A549 (cell line): Measurements from ENCODE around the gene PMM2. TPM values are rescaled to one million over a fixed set of nuclear protein-coding genes. Genes with fewer than 3 reads are reported as not detected.

ENCODE experiments used
- ATAC-seq, 2 experiments: fragments of 200-7000 bp in 1 of 2; fragments of >200 bp in 1 of 2; cut with Nextera tagmentation in 1 of 2; cut with Tn5 transposase in 1 of 2; 3 replicates each; pipeline versions ENCODE4 v1.8.0 to v1.9.1; 2018 to 2020; ENCODE audit warnings: mild to moderate bottlenecking in 1 of 2, moderate library complexity in 1 of 2
- CTCF ChIA-PET: fragments of 300-600 bp; sonication (Branson Sonifier 250); formaldehyde crosslinking; extraction: SDS; loops from one replicate; lab custom pipeline; 2021; ENCODE audit warnings: antibody characterized with exemption, inconsistent platforms; lab: Yijun Ruan, JAX
- POLR2A ChIA-PET: fragments of 350-600 bp; formaldehyde crosslinking; extraction: SDS; loops from one replicate; lab custom pipeline; 2021; ENCODE audit warnings: antibody characterized with exemption, inconsistent platforms; lab: Yijun Ruan, JAX
- DNase-seq, 2 experiments: peaks; one replicate each; pipeline versions ENCODE4 v3.0.0 to v3.0.0-alpha.2; 2011 to 2016; ENCODE audit warnings: low read depth in 1 of 2, low spot score in 1 of 2
- FAIRE-seq: peaks from 2 replicates; lab custom pipeline; 2011; peaks lifted over from hg19 to GRCh38; lab: Jason Lieb, UNC
- H3K27ac ChIP-seq, 2 experiments: fragments of >200 bp; sonication (Bioruptor Twin); formaldehyde crosslinking; 3 replicates each; pipeline ENCODE4 v1.5.1; 2016 to 2017
- H3K4me1 ChIP-seq: fragments of >200 bp; sonication (Bioruptor Twin); formaldehyde crosslinking; 3 replicates; pipeline ENCODE4 v1.6.1; 2016
- H3K4me2 ChIP-seq: fragments of >200 bp; sonication (Bioruptor Twin); formaldehyde crosslinking; 3 replicates; pipeline ENCODE4 v1.6.1; 2016
- H3K4me3 ChIP-seq: fragments of >200 bp; sonication (Bioruptor Twin); formaldehyde crosslinking; 3 replicates; pipeline ENCODE4 v1.5.1; 2016
- H3K9me3 ChIP-seq: fragments of >200 bp; sonication (Bioruptor Twin); formaldehyde crosslinking; 3 replicates; pipeline ENCODE4 v1.6.1; 2016
- BHLHE40 ChIP-seq: IDR thresholded peaks from 2 replicates; pipeline ENCODE4 v1.6.1; 2012; ENCODE audit warnings: low read depth, low read length, inconsistent platforms
- CBX2 ChIP-seq: fragments of 200-600 bp; sonication (generic); IDR thresholded peaks from 2 replicates; pipeline ENCODE4 v1.6.1; 2016; ENCODE audit warnings: low read depth, mild to moderate bottlenecking, borderline replicate concordance
- CEBPB ChIP-seq, 2 experiments: fragments of >200 bp in 1 of 2; sonication (Bioruptor Twin) in 1 of 2; formaldehyde crosslinking in 1 of 2; IDR thresholded peaks; 2 replicates each; pipeline ENCODE4 v1.6.1; 2012 to 2016
- CHD2 ChIP-seq: fragments of 150-350 bp; IDR thresholded peaks from 2 replicates; pipeline ENCODE4 v1.6.1; 2014; ENCODE audit warnings: low read length; ENCODE audit not compliant: partially characterized antibody
- ESRRA ChIP-seq: fragments of 150-350 bp; IDR thresholded peaks from 2 replicates; pipeline ENCODE4 v1.6.1; 2014; ENCODE audit warnings: mild to moderate bottlenecking, low read length, borderline replicate concordance
- FOSL2 ChIP-seq, 2 experiments: fragments of 450-650 bp in 1 of 2; fragments of >200 bp in 1 of 2; sonication (Bioruptor Twin) in 1 of 2; formaldehyde crosslinking; IDR thresholded peaks; 2 replicates each; pipeline versions ENCODE4 v1.5.0 to v1.6.1; 2016 to 2020; ENCODE audit warnings: mild to moderate bottlenecking in 1 of 2, moderate library complexity in 1 of 2
- FOXS1 ChIP-seq: fragments of 250-450 bp; sonication (Bioruptor Pico); IDR thresholded peaks from 2 replicates; pipeline ENCODE4 v1.5.0; 2020; ENCODE audit warnings: mild to moderate bottlenecking, moderate library complexity
- GATA3 ChIP-seq: IDR thresholded peaks from 2 replicates; pipeline ENCODE4 v1.6.1; 2012; ENCODE audit warnings: borderline replicate concordance
- HDAC2 ChIP-seq: fragments of 200-600 bp; sonication (generic); IDR thresholded peaks from 2 replicates; pipeline ENCODE4 v1.6.1; 2016
- HEYL ChIP-seq: fragments of 250-450 bp; sonication (Bioruptor Pico); IDR thresholded peaks from 2 replicates; pipeline ENCODE4 v1.8.0; 2021; ENCODE audit warnings: mild to moderate bottlenecking, moderate library complexity
- HOXB13 ChIP-seq: fragments of 250-450 bp; sonication (Bioruptor Pico); IDR thresholded peaks from 2 replicates; pipeline ENCODE4 v1.5.0; 2020; ENCODE audit warnings: low read depth, mild to moderate bottlenecking, moderate library complexity
- HOXB5 ChIP-seq: fragments of 250-450 bp; sonication (Bioruptor Pico); IDR thresholded peaks from 2 replicates; pipeline ENCODE4 v1.5.0; 2020; ENCODE audit warnings: mild to moderate bottlenecking, moderate library complexity
- JUN ChIP-seq, 2 experiments: fragments of >200 bp; sonication (Bioruptor Twin); formaldehyde crosslinking; IDR thresholded peaks; 2 replicates in 1 of 2; 3 replicates in 1 of 2; pipeline ENCODE4 v1.6.1; 2016 to 2017
- KDM1A ChIP-seq: fragments of 200-600 bp; sonication (generic); IDR thresholded peaks from 2 replicates; pipeline ENCODE4 v1.6.1; 2016; ENCODE audit warnings: low read depth, mild to moderate bottlenecking
- PHF8 ChIP-seq: fragments of 200-600 bp; sonication (generic); IDR thresholded peaks from 2 replicates; pipeline ENCODE4 v1.6.1; 2016; ENCODE audit warnings: low read depth, mild to moderate bottlenecking, antibody characterized with exemption, moderate library complexity, borderline replicate concordance
- POLR2AphosphoS2 ChIP-seq: conservative IDR thresholded peaks from 2 replicates; pipeline ENCODE4 v1.6.1; 2012; ENCODE audit warnings: low read length, improper control_type of control experiment, inconsistent platforms
- RAD21 ChIP-seq, 2 experiments: fragments of >200 bp in 1 of 2; sonication (Bioruptor Twin) in 1 of 2; formaldehyde crosslinking in 1 of 2; IDR thresholded peaks in 1 of 2; conservative IDR thresholded peaks in 1 of 2; 2 replicates in 1 of 2; 3 replicates in 1 of 2; pipeline ENCODE4 v1.6.1; 2012 to 2018; ENCODE audit warnings: inconsistent platforms in 1 of 2
- SMC3 ChIP-seq: fragments of >200 bp; sonication (Bioruptor Twin); formaldehyde crosslinking; IDR thresholded peaks from 3 replicates; pipeline ENCODE4 v1.6.1; 2018; ENCODE audit warnings: inconsistent platforms
- SREBF2 ChIP-seq: fragments of 450-650 bp; IDR thresholded peaks from 2 replicates; pipeline ENCODE4 v1.6.1; 2014; ENCODE audit warnings: mild to moderate bottlenecking, moderate library complexity
- TP53 ChIP-seq: fragments of 250-450 bp; sonication (Bioruptor Pico); IDR thresholded peaks from 2 replicates; pipeline ENCODE4 v1.5.0; 2021; ENCODE audit warnings: mild to moderate bottlenecking, moderate library complexity
- ZC3H11A ChIP-seq: fragments of 450-650 bp; IDR thresholded peaks from 2 replicates; pipeline ENCODE4 v1.6.1; 2014; ENCODE audit warnings: antibody characterized with exemption, mild to moderate bottlenecking
- ZFP36 ChIP-seq: fragments of 450-650 bp; IDR thresholded peaks from 2 replicates; pipeline ENCODE4 v1.6.1; 2014; ENCODE audit warnings: borderline replicate concordance; ENCODE audit not compliant: partially characterized antibody
- ZNF302 ChIP-seq: fragments of 250-450 bp; sonication (Bioruptor Pico); IDR thresholded peaks from 2 replicates; pipeline ENCODE4 v1.9.0; 2021; ENCODE audit warnings: inconsistent platforms, mild to moderate bottlenecking, moderate library complexity
- WGBS: methylation state at CpG from one replicate; pipeline ENCODE4 v1.1.6; 2017; ENCODE audit errors: missing lambda C conversion rate; 5-methylcytosine and 5-hydroxymethylcytosine counted together
- polyA plus RNA-seq, 4 experiments: library from polyadenylated mRNA; depleted of rRNA in 3 of 4; stranded (reverse); fragments of >200 nt; fragmentation: RNase III in 1 of 4; extraction: RNeasy Plus Mini Kit Qiagen cat#74134 plus additional on column Dnase treatment in 1 of 4; gene quantifications; 2 replicates in 3 of 4; 3 replicates in 1 of 4; pipeline ENCODE4 v1.2.3, GENCODE V29; 2011 to 2017
- TF ChIP-seq, protein P1 (sequence below): IDR thresholded peaks from 2 replicates; pipeline ENCODE4 v1.6.1; 2012
- TF ChIP-seq, protein P2 (sequence below): fragments of 150-350 bp; IDR thresholded peaks from 2 replicates; pipeline ENCODE4 v1.6.1; 2014; ENCODE audit warnings: low read depth, mild to moderate bottlenecking, low read length
- TF ChIP-seq, protein P3 (sequence below): IDR thresholded peaks from 2 replicates; pipeline ENCODE4 v1.6.1; 2012; ENCODE audit warnings: low read depth, borderline replicate concordance
- TF ChIP-seq, protein P4 (sequence below): fragments of >200 bp; sonication (Bioruptor Twin); formaldehyde crosslinking; IDR thresholded peaks from 2 replicates; pipeline ENCODE4 v1.6.1; 2016

Gene PMM2
- polyA plus RNA-seq, 2 of the 4 experiments (the other 2 are of a cell fraction), result 56.6 to 72.4 TPM

DNA sequence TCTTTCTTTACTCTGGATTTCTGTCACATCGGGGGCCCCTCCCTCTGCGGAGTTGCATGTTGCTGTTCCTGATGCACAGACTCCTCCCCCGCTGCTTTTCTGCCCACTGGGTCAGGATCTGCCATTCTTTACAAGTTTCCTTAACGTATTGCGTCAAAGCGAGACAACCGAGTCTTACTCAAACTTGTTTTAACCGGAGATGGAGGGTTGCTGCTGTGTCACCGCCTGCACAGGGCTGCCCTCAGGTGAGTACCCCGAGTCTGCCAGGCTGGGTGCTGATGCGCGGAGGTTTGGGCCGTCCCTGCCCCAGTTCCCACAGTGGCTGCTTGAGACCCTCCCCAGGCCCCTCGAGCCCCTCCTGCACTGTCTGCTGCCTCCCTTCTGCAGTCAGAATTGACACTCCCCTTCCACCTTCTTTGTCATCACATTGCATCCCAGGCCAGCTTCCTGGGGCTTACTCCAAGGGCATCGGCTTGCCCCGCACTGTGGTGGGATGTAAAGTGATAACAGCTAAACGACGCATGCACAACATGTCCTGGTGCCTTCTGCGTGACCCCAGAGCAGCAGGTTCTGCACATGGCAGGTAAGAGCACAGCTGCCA lies 51.9 kb downstream of the PMM2 start:
- no peak overlapping the region for H3K4me3 ChIP-seq
- no peak for DNase-seq
- ChIA-PET POLR2A (interaction anchor here (1.0 to 1.4 kb wide), 3 partner anchors 14 to 20 kb away, joined by 3 read pairs; partner anchors contain the start of gene CARHSP1), CTCF (interaction anchor here (1.2 to 3.1 kb wide), 4 partner anchors 12 to 283 kb away, joined by 3 to 10 read pairs (median 7); no protein-coding TSS in a partner anchor)
- TF ChIP-seq SMC3 (no peak), ZNF302 (CRISPR knock-in tag) (no peak), HDAC2 (no peak), PHF8 (no peak), CHD2 (no peak), ZFP36 (no peak), GATA3 (no peak), ZC3H11A (no peak), TP53 (no peak), ESRRA (no peak), RAD21 (conservative IDR thresholded peaks at IDR 0.05 in 1 of 2, IDR thresholded peaks at IDR 0.05 in 1 of 2) (no peak), HOXB13 (CRISPR knock-in tag) (no peak), HOXB5 (CRISPR knock-in tag) (no peak), BHLHE40 (no peak), KDM1A (no peak)
- TF ChIP-seq, protein P1, sequence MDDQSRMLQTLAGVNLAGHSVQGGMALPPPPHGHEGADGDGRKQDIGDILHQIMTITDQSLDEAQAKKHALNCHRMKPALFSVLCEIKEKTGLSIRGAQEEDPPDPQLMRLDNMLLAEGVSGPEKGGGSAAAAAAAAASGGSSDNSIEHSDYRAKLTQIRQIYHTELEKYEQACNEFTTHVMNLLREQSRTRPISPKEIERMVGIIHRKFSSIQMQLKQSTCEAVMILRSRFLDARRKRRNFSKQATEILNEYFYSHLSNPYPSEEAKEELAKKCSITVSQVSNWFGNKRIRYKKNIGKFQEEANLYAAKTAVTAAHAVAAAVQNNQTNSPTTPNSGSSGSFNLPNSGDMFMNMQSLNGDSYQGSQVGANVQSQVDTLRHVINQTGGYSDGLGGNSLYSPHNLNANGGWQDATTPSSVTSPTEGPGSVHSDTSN, result no peak
- TF ChIP-seq, protein P2, sequence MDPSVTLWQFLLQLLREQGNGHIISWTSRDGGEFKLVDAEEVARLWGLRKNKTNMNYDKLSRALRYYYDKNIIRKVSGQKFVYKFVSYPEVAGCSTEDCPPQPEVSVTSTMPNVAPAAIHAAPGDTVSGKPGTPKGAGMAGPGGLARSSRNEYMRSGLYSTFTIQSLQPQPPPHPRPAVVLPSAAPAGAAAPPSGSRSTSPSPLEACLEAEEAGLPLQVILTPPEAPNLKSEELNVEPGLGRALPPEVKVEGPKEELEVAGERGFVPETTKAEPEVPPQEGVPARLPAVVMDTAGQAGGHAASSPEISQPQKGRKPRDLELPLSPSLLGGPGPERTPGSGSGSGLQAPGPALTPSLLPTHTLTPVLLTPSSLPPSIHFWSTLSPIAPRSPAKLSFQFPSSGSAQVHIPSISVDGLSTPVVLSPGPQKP, result no peak
- TF ChIP-seq, protein P3, sequence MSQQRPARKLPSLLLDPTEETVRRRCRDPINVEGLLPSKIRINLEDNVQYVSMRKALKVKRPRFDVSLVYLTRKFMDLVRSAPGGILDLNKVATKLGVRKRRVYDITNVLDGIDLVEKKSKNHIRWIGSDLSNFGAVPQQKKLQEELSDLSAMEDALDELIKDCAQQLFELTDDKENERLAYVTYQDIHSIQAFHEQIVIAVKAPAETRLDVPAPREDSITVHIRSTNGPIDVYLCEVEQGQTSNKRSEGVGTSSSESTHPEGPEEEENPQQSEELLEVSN, result no peak
- TF ChIP-seq, protein P4, sequence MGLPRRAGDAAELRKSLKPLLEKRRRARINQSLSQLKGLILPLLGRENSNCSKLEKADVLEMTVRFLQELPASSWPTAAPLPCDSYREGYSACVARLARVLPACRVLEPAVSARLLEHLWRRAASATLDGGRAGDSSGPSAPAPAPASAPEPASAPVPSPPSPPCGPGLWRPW, result no peak
- no peak for FAIRE-seq
- 88% methylated on average over 19 of the region's 19 CpGs for WGBS
- H3K4me2 ChIP-seq, result peak overlapping the region; percentile 40
- peak overlapping the region in 1 of 2 experiments; percentile 75; a peak in 3 of 6 replicates for H3K27ac ChIP-seq
- peak; percentile 3 to 4; a peak in 3 of 6 replicates for ATAC-seq
- H3K4me1 ChIP-seq, result peaks cover 23% of the 10 kb centered on the region
- H3K9me3 ChIP-seq, result no peaks in the 10 kb centered on the region

DNA sequence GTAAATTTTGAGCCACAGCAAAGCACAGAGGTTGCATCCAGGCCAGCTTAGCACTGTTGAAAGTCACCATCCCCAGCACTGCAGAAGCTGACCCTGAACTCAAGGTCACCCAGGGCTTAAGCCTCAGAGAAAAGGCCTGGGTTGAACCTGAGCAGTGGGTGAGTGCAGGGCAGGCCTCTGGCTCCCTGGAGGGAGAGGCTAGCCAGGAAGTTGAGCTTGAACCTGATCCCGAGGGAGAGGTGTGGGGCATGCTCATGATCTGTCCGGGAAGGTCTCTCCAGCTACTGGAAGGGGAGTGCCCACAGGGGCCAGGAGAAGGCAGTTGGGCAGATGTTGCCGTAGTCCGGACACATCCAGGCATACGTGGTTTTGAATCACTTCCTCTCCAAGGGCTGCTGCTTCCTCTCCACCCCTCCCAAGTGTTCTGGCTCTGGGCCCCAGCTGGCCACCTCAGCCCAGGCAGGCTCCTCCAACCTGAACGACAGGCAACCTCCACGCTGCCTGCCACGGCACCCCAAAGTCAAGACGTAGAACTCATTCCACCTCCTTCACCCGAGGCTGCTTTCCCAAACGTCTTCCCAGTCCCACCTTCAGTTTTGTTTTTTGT lies 52.7 kb downstream of the PMM2 start:
- CTCF ChIA-PET, result interaction anchor here (1.2 to 5.8 kb wide), 3 partner anchors 11 to 283 kb away, joined by 3 to 44 read pairs (median 5); no protein-coding TSS in a partner anchor
- FAIRE-seq, result no peak
- TF ChIP-seq FOXS1 (no peak), SREBF2 (no peak), FOSL2 (IDR thresholded peaks at IDR 0.05) (no peak), FOSL2 (CRISPR knock-in tag; IDR thresholded peaks at IDR 0.05) (no peak), HOXB13 (CRISPR knock-in tag) (no peak), CEBPB (IDR thresholded peaks at IDR 0.05) (no peak), HEYL (CRISPR knock-in tag) (no peak), POLR2AphosphoS2 (no peak), HOXB5 (CRISPR knock-in tag) (no peak), JUN (IDR thresholded peaks at IDR 0.05) (no peak), ESRRA (no peak), CBX2 (no peak), ZFP36 (no peak), RAD21 (conservative IDR thresholded peaks at IDR 0.05 in 1 of 2, IDR thresholded peaks at IDR 0.05 in 1 of 2) (no peak)
- TF ChIP-seq, protein P1, result no peak
- ATAC-seq, result peak in 1 of 2 experiments; percentile 13; a peak in 3 of 6 replicates
- Histone ChIP-seq H3K4me2 (no peak overlapping the region), H3K27ac (peak overlapping the region in 1 of 2 experiments; percentile 35; a peak in 1 of 6 replicates), H3K4me1 (peaks cover 23% of the 10 kb centered on the region), H3K4me3 (no peak overlapping the region), H3K9me3 (no peaks in the 10 kb centered on the region)
- DNase-seq, result no peak
- WGBS, result 69% methylated on average over 11 of the region's 11 CpGs
- POLR2A ChIA-PET, result interaction anchor here (1.4 kb wide), 1 partner anchor 18 kb away, joined by 3 read pairs; the partner anchor contains the start of gene CARHSP1
